AG08396 (cell line): ENCODE data around the gene VEGFA.

Experiments used
- DNase-seq: peaks from one replicate; pipeline ENCODE4 v3.0.0; 2012; ENCODE audit warnings: low spot score, mixed read lengths

The VEGFA gene

GRCh38 chr6:43738877-43739641 is 31.0 kb upstream of the VEGFA start:
- no peak for DNase-seq

- no peak for DNase-seq
Measured at GRCh38 chr6:43739642-43740091, 30.3 kb upstream of the VEGFA start.

GRCh38 chr6:43740321-43740960 is 29.6 kb upstream of the VEGFA start:
- DNase-seq, result no peak

GRCh38 chr6:43740961-43741764 is 28.8 kb upstream of the VEGFA start:
- no peak for DNase-seq

GRCh38 chr6:43741829-43742228 is 28.2 kb upstream of the VEGFA start:
- no peak for DNase-seq

- DNase-seq, result no peak
Measured at GRCh38 chr6:43742285-43742684, 27.7 kb upstream of the VEGFA start.

GRCh38 chr6:43742931-43743632 is 26.9 kb upstream of the VEGFA start:
- no peak for DNase-seq

- no peak for DNase-seq
Measured at GRCh38 chr6:43743682-43744381, 26.2 kb upstream of the VEGFA start.

GRCh38 chr6:43744491-43744890 is 25.5 kb upstream of the VEGFA start:
- no peak for DNase-seq

GRCh38 chr6:43744931-43745727 is 24.9 kb upstream of the VEGFA start:
- DNase-seq, result no peak

GRCh38 chr6:43746071-43746470 is 23.9 kb upstream of the VEGFA start:
- DNase-seq, result no peak

GRCh38 chr6:43746613-43747102 is 23.4 kb upstream of the VEGFA start:
- DNase-seq, result no peak

GRCh38 chr6:43747784-43748183 is 22.2 kb upstream of the VEGFA start:
- DNase-seq, result no peak

GRCh38 chr6:43748765-43749164 is 21.2 kb upstream of the VEGFA start:
- DNase-seq, result no peak

- no peak for DNase-seq
Measured at GRCh38 chr6:43749461-43749860, 20.6 kb upstream of the VEGFA start.

- no peak for DNase-seq
Measured at GRCh38 chr6:43750622-43751021, 19.4 kb upstream of the VEGFA start.

GRCh38 chr6:43753570-43754183 is 16.3 kb upstream of the VEGFA start:
- no peak for DNase-seq

- DNase-seq, result no peak
Measured at GRCh38 chr6:43757966-43758616, 11.9 kb upstream of the VEGFA start.

GRCh38 chr6:43758617-43759050 is 11.4 kb upstream of the VEGFA start:
- DNase-seq, result peak; percentile 51
